ENCODE data around the gene AMIGO1. TPM values are rescaled to one million over a fixed set of nuclear protein-coding genes. Genes with fewer than 3 reads are reported as not detected.

AMIGO1 gene
- total RNA-seq, 1 donor from 2014 or later = 4.7 TPM

GRCh38 chr1:109503935-109504334, 5.6 kb downstream of the AMIGO1 start:
- no peaks in the 10 kb centered on the region for H3K9me3 ChIP-seq
- intact Hi-C loops (cut with DNase I) = no loop called here
- no peak for DNase-seq (ENCODE audit: low spot score in 2 of 2)
- peaks cover 9 to 34% of the 10 kb centered on the region in 2 donors for H3K4me1 ChIP-seq
- no peaks in the 10 kb centered on the region for H3K27me3 ChIP-seq
- no peaks in the 10 kb centered on the region for H3K36me3 ChIP-seq
- H3K27ac ChIP-seq = no peak overlapping the region
- no peak for TF ChIP-seq CTCF (IDR thresholded peaks at IDR 0.05)
- no peak overlapping the region for H3K4me3 ChIP-seq

GRCh38 chr1:109502364-109502851, 7.1 kb downstream of the AMIGO1 start:
- H3K4me3 ChIP-seq = no peak overlapping the region
- peak overlapping the region in 1 of 2 donors; percentile 53 for H3K27ac ChIP-seq
- H3K4me1 ChIP-seq = peaks cover 9 to 31% of the 10 kb centered on the region in 2 donors

GRCh38 chr1:109501644-109502363, 7.7 kb downstream of the AMIGO1 start:
- no peak for DNase-seq (ENCODE audit: low spot score in 2 of 2)
- H3K27me3 ChIP-seq = no peaks in the 10 kb centered on the region
- peaks cover 9 to 31% of the 10 kb centered on the region in 2 donors for H3K4me1 ChIP-seq
- H3K27ac ChIP-seq = peak overlapping the region; percentile 53 to 64
- no peak overlapping the region for H3K4me3 ChIP-seq
- no peaks in the 10 kb centered on the region for H3K9me3 ChIP-seq
- peaks cover 3 to 13% of the 10 kb centered on the region in 2 donors for H3K36me3 ChIP-seq
- no peak for TF ChIP-seq CTCF (IDR thresholded peaks at IDR 0.05)
- intact Hi-C loops (cut with DNase I) = no loop called here

More at GRCh38 chr1:109502364-109502851, 7.1 kb downstream of the AMIGO1 start:
- no peak for TF ChIP-seq CTCF (IDR thresholded peaks at IDR 0.05)
- Histone ChIP-seq H3K36me3 (peaks cover 0 to 7% of the 10 kb centered on the region in 2 donors), H3K9me3 (no peaks in the 10 kb centered on the region), H3K27me3 (no peaks in the 10 kb centered on the region)
- intact Hi-C loops (cut with DNase I) = no loop called here
- DNase-seq (ENCODE audit: low spot score in 2 of 2) = no peak

- TF ChIP-seq CTCF (IDR thresholded peaks at IDR 0.05) = no peak
- Histone ChIP-seq H3K4me1 (peaks cover 9 to 31% of the 10 kb centered on the region in 2 donors), H3K9me3 (no peaks in the 10 kb centered on the region), H3K36me3 (peaks cover 10 to 22% of the 10 kb centered on the region in 2 donors), H3K27me3 (no peaks in the 10 kb centered on the region), H3K4me3 (no peak overlapping the region), H3K27ac (peak overlapping the region; percentile 53 to 64)
- intact Hi-C loops (cut with DNase I) = no loop called here
- peak in 1 of 2 donors; percentile 75 for DNase-seq (ENCODE audit: low spot score in 2 of 2)
Observed at GRCh38 chr1:109500941-109501381, 8.6 kb downstream of the AMIGO1 start.

GRCh38 chr1:109499661-109500536, 9.6 kb downstream of the AMIGO1 start:
- DNase-seq (ENCODE audit: low spot score in 2 of 2) = peak in 1 of 2 donors; percentile 72
- peak overlapping the region; percentile 53 to 64 for H3K27ac ChIP-seq
- H3K4me3 ChIP-seq = no peak overlapping the region
- intact Hi-C loops (cut with DNase I) = no loop called here
- H3K9me3 ChIP-seq = no peaks in the 10 kb centered on the region
- H3K27me3 ChIP-seq = no peaks in the 10 kb centered on the region
- H3K36me3 ChIP-seq = peaks cover 13 to 25% of the 10 kb centered on the region in 2 donors
- H3K4me1 ChIP-seq = peaks cover 12 to 35% of the 10 kb centered on the region in 2 donors
- TF ChIP-seq CTCF (IDR thresholded peaks at IDR 0.05) = peak in 2 of 3 experiments; percentile 14 to 35

All from ascending aorta (tissue), 2 donors.